Kidney (tissue), 14 donors: Measurements from ENCODE around the gene FAM20B. TPM values are rescaled to one million over a fixed set of nuclear protein-coding genes. Genes with fewer than 3 reads are reported as not detected.

Experiments used
- DNase-seq, 5 donors: peaks; one replicate each; pipeline ENCODE4 v3.0.0-alpha.2; 2013 to 2020
- FAIRE-seq: peaks from 2 replicates; lab custom pipeline; 2012; peaks lifted over from hg19 to GRCh38; lab: Jason Lieb, UNC
- H3K27ac ChIP-seq, 2 donors: one replicate each; pipeline ENCODE4 v1.7.0; 2013; ENCODE audit warnings: low read depth in 2 of 2, low read length in 2 of 2, inconsistent platforms in 1 of 2
- H3K27me3 ChIP-seq: one replicate; pipeline ENCODE4 v1.7.1; 2013; ENCODE audit warnings: low read length, inconsistent platforms; ENCODE audit not compliant: control insufficient read depth, insufficient read depth
- H3K36me3 ChIP-seq, 3 donors: one replicate each; pipeline versions ENCODE4 v1.7.0 to v1.7.1; 2013; ENCODE audit warnings: low read length in 3 of 3, control low read depth in 1 of 3, inconsistent platforms in 1 of 3; ENCODE audit not compliant: insufficient read depth in 3 of 3, control insufficient read depth in 2 of 3
- H3K4me1 ChIP-seq, 3 donors: one replicate each; pipeline versions ENCODE4 v1.7.0 to v1.7.1; 2013; ENCODE audit warnings: low read length in 3 of 3, inconsistent platforms in 1 of 3, low read depth in 1 of 3; ENCODE audit not compliant: control insufficient read depth in 2 of 3, insufficient read depth in 2 of 3
- H3K4me3 ChIP-seq, 3 donors: one replicate each; pipeline versions ENCODE4 v1.7.0 to v1.8.1; 2013; ENCODE audit warnings: low read length in 3 of 3, control low read depth in 1 of 3, inconsistent platforms in 1 of 3
- H3K9ac ChIP-seq, 3 donors: one replicate each; pipeline versions ENCODE4 v1.7.0 to v1.7.1; 2013; ENCODE audit warnings: low read length in 3 of 3, control low read depth in 1 of 3, inconsistent platforms in 1 of 3
- H3K9me3 ChIP-seq, 3 donors: one replicate each; pipeline versions ENCODE4 v1.7.0 to v1.7.1; 2013; ENCODE audit warnings: low read length in 3 of 3, control low read depth in 1 of 3, inconsistent platforms in 1 of 3; ENCODE audit not compliant: control insufficient read depth in 2 of 3, insufficient read depth in 1 of 3
- intact Hi-C: fragments of 100-400 bp; cut with DNase I; formaldehyde crosslinking; loops from one replicate; pipeline ENCODE4 v1.11.1; 2022
- polyA plus RNA-seq: library from polyadenylated mRNA; stranded (reverse); fragments of 350-450 nt; fragmentation: Illumina TruSeq; extraction: RNeasy Lipid Tissue Mini Kit (QIAGEN cat#74804); gene quantifications from one replicate; pipeline ENCODE4 v1.2.3, GENCODE V29; 2014; ENCODE audit warnings: low read depth, low replicate concordance; ENCODE audit not compliant: insufficient read depth
- total RNA-seq: library from RNA; stranded (reverse); fragmentation: NEBNext Ultra II Directional; extraction: Animal tissue kit (Norgen Biotek cat#: 25700); gene quantifications from one replicate; pipeline ENCODE4 v1.2.1, GENCODE V29; 2021
- TF ChIP-seq, protein P1 (sequence below): IDR thresholded peaks from 3 replicates; pipeline ENCODE4 v1.5.1; 2012; ENCODE audit warnings: mild to moderate bottlenecking, moderate library complexity, borderline replicate concordance; ENCODE audit not compliant: insufficient read depth; ENCODE audit errors: extremely low read depth
- donor health status: control.
- donor health status: control.
- donor health status: control.
- donor health status: control.
- donor health status: control.
- donor health status: DM: yes; HTN: yes; CAD: no.
- donor health status: Normal renal cell carcinoma (clear cell type).

Gene FAM20B
- total and polyA plus RNA-seq, 2 donors from 2014 or later, result 17.0 to 50.2 TPM

DNA sequence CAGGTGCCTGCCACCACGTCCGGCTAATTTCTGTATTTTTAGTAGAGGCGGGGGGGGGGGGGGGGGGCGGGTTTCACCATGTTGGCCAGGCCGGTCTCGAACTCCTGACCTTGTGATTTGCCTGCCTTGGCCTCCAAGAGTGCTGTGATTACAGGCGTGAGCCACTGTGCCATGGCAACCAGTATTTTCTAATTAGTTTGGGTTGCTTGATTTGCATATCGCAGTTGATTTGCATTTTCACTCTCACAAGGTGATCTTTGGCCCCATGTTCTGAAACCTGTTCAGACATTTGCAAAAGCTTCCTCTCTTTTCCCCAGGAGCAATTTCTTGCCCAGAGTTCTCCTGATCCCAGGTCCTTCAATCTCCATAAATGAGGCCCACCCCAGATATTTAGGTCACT, 57.8 kb downstream of the FAM20B start:
- DNase-seq (no peak), FAIRE-seq (no peak)
- TF ChIP-seq, protein P1, sequence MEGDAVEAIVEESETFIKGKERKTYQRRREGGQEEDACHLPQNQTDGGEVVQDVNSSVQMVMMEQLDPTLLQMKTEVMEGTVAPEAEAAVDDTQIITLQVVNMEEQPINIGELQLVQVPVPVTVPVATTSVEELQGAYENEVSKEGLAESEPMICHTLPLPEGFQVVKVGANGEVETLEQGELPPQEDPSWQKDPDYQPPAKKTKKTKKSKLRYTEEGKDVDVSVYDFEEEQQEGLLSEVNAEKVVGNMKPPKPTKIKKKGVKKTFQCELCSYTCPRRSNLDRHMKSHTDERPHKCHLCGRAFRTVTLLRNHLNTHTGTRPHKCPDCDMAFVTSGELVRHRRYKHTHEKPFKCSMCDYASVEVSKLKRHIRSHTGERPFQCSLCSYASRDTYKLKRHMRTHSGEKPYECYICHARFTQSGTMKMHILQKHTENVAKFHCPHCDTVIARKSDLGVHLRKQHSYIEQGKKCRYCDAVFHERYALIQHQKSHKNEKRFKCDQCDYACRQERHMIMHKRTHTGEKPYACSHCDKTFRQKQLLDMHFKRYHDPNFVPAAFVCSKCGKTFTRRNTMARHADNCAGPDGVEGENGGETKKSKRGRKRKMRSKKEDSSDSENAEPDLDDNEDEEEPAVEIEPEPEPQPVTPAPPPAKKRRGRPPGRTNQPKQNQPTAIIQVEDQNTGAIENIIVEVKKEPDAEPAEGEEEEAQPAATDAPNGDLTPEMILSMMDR, result no peak
- H3K9me3 ChIP-seq, result no peaks in the 10 kb centered on the region
- no peak overlapping the region for H3K27ac ChIP-seq
- no peaks in the 10 kb centered on the region for H3K27me3 ChIP-seq
- peaks cover 0 to 15% (median 6%) of the 10 kb centered on the region in 3 donors for H3K4me1 ChIP-seq
- H3K4me3 ChIP-seq, result no peak overlapping the region
- H3K9ac ChIP-seq, result no peak overlapping the region
- H3K36me3 ChIP-seq, result peaks cover 0 to 5% (median 4%) of the 10 kb centered on the region in 3 donors
- intact Hi-C loops, result no loop called here

DNA sequence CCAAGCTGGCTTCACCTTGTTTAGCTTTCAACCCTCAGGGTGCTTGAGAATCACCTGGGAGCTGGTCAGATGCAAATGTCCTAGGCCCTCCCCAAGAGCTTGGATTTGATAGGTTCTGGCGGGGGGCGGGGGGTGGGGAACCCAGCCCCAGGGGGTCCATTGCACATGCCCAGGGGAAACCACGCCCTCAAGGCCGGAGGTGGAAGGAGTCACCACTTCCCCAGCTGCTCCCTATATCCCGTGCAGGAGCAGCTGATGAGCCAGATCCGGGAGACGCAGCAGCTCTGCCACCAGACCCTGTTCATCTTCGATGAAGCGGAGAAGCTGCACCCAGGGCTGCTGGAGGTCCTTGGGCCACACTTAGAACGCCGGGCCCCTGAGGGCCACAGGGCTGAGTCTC, 62.0 kb downstream of the FAM20B start:
- peaks cover 0 to 20% (median 13%) of the 10 kb centered on the region in 3 donors for H3K4me1 ChIP-seq
- H3K4me3 ChIP-seq, result no peak overlapping the region
- intact Hi-C loops, result no loop called here
- TF ChIP-seq, protein P1, result no peak
- no peaks in the 10 kb centered on the region for H3K27me3 ChIP-seq
- no peaks in the 10 kb centered on the region for H3K9me3 ChIP-seq
- H3K27ac ChIP-seq, result no peak overlapping the region
- no peak for FAIRE-seq
- no peak overlapping the region for H3K9ac ChIP-seq
- DNase-seq, result peak in 1 of 5 donors; percentile 28
- peaks cover 0 to 5% (median 5%) of the 10 kb centered on the region in 3 donors for H3K36me3 ChIP-seq

DNA sequence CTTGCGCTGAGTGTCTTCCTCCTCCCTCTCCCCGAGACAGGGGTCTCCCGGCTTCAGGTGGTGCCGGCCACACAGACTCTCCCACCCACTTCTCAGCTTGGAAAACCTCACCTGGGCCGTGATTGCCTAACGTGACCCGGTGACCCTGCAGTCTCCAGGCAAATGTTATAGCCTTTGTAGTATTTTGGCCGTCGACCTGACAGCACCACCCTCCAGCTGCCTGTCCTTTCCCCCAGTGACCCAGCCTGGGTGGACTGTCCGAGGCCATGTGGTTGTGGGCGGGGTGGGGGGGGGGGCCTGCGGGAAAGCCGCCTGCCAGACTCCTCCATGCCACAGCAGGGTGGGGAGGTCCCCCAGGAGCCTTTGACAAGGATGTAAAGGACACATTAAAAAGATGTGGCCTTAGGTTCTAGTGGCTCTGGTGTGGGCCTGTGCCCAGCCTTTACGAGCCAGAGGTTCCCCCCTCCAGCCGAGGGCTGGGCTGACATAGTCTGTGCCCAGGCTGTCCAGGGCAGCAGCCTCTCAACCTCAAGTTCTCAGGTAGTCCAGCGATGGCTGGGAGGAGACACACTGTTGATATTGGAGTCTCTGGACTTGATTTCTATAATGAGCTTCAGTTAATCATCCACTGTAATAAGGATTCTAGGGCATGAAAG, 64.3 kb downstream of the FAM20B start:
- intact Hi-C loops, result loop anchor here (10.0 kb wide), 1 partner anchor 275 kb away; the partner anchor contains the start of gene AXDND1

More for the DNA sequence above, 64.3 kb downstream of the FAM20B start:
- FAIRE-seq, result no peak
- H3K27me3 ChIP-seq, result no peaks in the 10 kb centered on the region
- no peak for DNase-seq
- H3K4me1 ChIP-seq, result peaks cover 0 to 15% (median 8%) of the 10 kb centered on the region in 3 donors
- TF ChIP-seq, protein P1, result no peak
- H3K9ac ChIP-seq, result peak overlapping the region in 1 of 3 donors; percentile 1
- no peak overlapping the region for H3K27ac ChIP-seq
- H3K36me3 ChIP-seq, result peaks cover 2 to 20% (median 18%) of the 10 kb centered on the region in 3 donors
- no peak overlapping the region for H3K4me3 ChIP-seq
- no peaks in the 10 kb centered on the region for H3K9me3 ChIP-seq
